ENCODE measurements around the gene CLDN19.
A peak's percentile ranks its signal among the peaks of the same experiment; 100 is the strongest.

Gene CLDN19, protein sequence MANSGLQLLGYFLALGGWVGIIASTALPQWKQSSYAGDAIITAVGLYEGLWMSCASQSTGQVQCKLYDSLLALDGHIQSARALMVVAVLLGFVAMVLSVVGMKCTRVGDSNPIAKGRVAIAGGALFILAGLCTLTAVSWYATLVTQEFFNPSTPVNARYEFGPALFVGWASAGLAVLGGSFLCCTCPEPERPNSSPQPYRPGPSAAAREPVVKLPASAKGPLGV

DNA sequence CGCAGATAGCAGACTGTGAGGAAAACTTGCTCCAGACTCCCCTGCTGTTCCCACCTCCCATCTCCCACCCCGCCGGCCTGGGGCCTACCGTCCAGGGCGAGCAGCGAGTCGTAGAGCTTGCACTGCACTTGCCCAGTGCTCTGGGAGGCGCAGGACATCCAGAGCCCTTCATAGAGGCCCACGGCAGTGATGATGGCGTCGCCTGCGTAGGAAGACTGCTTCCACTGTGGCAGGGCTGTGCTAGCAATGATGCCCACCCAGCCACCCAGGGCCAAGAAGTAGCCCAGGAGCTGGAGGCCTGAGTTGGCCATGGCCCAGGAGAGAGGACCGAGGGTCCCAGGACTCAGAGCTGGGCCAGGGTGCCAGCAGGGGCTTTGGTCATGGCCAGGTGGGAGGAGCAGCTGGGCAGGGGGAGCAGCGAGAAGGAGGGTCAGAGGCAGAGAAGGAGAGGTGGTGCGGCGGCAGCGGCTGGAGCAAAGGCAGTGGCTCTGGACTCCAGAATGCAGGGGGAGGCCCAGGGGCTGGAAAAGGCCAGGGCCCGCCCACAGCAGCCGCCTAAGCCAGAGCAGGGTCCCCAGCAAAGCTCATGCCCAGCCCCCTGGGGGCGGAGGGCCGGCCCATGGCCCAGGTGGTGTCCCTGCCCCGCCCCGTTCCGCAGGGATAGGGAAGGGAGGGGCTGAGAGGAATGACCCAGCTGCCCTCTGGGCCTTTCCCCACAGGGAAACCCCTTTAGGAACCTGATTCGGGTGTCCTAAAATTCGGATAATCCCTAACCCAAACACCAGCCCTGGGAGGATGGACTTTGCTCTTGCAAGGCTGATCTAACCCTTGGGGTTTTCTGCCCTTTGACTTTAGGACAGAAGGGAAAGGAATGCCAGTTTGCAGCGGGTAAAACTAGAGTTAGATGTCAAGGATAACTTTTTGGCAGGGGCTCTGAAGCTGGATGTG lies at the start of gene CLDN19:
TSS of gene CLDN19 (minus strand) at position 484 of the 948 bp plus-strand sequence. CDS start at position 311, 173 bp downstream.
- no peak for DNase-seq (ENCODE audit: low read depth in 2 of 2)

DNA sequence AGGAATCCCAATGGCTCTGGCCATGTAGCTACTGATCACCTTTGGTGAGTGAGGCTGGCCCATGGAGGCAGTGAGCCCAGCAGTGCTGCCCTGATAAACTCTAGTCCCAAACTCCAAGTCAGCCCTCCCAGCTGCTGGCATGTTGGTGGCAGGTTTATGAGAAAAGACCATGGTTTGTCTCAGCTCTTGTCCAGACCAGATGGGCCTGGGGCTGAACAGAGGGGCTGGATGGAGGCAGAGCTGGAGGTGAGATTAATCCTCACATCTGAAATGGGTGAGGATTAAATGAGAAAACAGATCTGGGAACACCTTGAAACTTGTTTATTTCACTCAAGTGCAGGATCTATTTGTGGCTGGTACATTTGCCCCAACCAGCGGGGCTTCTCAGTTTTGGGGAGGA lies 48.0 kb upstream of the CLDN19 start:
- DNase-seq (ENCODE audit: low read depth in 2 of 2) = no peak

DNA sequence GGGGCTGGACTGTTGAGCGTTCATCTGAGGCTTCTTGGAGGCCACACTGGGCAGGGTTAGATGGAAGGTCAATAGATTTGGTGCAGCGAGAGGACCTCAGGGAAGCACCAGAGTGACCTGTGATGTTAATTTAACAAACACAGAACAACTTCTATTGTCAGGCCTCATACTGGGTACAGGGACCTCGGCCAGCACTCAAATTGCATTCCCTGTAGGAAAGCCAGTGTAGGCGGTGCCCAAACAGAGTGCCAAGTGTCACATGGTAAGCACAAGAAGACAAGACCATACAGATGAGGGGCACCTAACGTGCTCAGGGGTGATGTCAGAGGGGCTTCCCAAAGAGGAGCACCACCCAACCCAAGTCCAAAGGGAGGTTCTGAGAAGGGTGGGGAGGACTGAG lies 46.1 kb upstream of the CLDN19 start:
- DNase-seq (ENCODE audit: low read depth in 2 of 2) = no peak

DNA sequence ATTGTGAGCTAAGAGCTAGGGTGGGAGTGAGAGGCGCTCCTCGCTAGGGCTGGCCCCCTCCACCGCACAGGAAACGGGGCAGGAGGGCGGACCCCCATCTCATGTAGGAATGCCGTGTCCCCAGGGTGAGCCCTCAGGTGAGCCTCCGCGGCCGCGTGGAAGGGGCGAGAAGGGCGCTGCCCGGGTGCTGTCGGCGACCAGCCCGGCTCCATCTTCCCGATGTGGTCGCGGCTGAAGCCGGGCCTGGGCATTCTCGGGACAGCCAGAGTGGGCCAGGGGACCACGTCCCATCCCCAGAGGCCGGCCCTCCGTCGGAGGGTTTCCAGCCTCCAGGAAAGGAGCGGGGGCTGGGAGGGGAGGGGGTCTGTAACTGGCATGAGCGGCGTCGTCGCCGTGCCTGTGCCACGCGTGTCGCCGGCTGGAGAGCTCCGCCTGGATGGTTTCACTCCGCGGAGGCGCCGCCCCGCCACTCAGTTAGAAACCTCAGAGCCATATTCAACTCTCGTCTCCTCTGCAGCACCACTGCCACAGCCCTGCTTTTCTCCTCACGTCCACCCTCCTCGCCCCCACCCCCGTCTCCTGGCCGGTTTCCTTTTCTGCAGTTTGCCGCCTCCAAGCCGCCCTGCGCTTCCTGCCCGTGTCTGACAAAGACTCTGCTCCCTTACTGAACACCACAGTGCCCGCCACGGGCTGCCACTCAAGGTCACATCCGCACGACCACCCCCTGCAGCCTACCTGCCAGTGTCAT lies 45.1 kb upstream of the CLDN19 start, which contains the start of gene TMEM269:
TSS of gene TMEM269 (plus strand) at position 46 of the 748 bp plus-strand sequence. CDS start 4,903 bp downstream, outside the sequence.
- peak; percentile 5 to 8 for DNase-seq (ENCODE audit: low read depth in 2 of 2)

DNA sequence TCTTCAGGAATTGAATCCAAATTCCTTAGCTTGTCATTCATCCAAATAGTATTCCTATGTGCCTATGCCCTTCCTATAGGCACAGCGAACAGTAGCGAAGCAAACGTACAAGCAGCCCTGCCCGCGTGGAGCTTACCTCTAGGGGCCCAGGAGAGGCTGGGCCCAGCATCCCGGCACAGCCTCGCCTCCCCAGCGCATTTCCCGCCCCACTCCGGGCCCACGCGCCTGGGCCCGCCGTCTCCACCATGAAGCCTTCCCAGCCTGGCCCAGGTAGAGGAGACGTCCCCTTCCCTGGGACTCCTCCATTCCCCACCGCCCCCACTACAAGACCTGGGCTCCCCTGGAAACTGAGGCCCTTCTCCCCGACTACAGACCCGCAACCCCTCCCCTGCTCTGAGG lies 44.5 kb upstream of the CLDN19 start:
- no peak for DNase-seq (ENCODE audit: low read depth in 2 of 2)

DNA sequence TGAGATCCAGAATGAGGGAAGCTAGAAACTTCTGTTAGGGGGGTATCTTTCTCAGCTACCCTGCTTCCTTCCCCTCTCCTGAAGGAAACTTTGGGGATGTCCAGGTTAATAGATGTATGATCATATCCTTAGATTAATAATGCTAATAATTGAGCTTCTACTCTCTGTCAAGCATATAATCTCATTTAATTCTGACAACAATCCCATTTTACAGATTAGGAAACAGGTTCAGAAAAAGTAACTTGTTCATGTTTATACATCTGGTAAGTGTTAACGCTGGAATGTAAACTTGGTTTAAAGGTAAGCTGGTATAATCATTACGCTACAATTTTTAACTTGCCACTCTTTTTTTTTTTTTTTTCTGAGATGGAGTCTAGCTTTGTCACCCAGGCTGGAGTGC lies 43.1 kb upstream of the CLDN19 start:
- DNase-seq (ENCODE audit: low read depth in 2 of 2) = no peak

DNA sequence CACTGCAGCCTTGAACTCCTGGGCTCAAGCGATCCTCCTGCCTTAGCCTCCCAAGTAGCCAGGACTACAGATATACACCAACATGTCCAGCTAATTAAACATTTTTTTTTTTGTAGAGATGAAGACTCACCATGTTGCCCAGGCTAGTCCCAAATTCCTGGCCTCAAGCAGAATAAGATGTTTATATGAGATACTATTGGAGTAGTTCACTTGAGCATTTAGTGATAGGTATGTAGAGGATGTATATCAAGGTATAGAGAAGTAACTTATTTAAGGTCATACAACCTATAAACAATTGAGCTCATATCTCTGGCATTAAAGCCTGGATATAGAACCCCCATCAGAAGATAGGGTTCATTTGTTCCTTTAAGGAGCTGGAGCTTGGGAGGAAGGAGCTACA lies 40.1 kb upstream of the CLDN19 start:
- DNase-seq (ENCODE audit: low read depth in 2 of 2) = no peak

DNA sequence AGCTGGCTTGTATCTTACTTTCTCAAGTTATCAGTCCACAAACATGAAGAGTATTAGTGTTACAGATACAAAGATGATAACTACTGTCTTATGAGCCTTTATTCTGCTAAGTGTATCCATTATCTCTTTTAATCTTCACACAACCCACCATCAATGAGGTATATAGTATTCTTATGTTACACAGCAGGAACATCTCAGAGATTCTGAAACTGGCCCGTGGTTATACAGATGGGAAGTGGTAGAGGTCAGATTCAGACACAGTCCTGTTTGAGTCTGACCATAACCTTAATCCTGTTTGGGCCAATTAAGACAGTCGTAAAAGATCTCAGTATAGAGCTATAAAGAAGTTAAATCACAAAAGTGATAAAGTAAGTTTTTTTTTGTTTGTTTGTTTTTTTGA lies 39.7 kb upstream of the CLDN19 start:
- no peak for DNase-seq (ENCODE audit: low read depth in 2 of 2)

DNA sequence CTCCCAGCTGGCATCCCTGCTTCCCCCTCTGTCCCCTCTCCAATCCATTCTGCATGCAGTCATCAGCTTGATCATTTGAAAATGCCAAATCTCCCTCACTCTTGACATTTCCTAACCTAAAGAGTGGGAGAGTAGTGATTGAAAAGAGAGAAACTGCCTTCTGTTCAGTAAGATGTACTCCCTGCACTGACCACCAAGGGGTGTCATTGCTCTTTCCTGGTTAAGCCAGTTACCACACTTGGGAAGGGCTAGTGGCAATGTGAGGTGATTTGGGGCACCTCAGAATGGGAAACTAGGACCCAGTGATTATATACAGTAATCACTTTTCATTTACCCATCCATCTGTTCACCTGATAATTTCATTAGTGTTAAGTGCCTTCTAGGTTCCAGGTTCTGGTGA lies 37.8 kb upstream of the CLDN19 start:
- DNase-seq (ENCODE audit: low read depth in 2 of 2) = no peak

DNA sequence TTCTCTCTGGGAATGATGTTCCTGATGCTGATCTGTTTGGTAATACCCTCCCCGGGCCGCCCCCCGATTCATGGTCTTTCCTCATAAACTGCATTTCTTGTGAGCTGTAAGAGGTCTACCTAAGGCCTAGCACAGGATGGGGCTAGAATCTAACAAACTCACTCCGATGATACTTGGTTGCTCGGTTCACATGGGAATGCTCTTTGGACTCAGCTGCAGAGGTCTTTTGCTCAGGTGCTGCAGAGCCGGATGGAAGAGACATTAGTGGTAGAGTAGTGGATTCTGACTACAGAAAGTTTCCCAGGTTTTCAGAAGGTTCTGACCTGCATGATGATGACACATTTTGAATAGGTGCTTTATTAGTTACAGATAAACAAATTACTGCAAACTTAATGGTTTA lies 36.5 kb upstream of the CLDN19 start:
- DNase-seq (ENCODE audit: low read depth in 2 of 2) = no peak

DNA sequence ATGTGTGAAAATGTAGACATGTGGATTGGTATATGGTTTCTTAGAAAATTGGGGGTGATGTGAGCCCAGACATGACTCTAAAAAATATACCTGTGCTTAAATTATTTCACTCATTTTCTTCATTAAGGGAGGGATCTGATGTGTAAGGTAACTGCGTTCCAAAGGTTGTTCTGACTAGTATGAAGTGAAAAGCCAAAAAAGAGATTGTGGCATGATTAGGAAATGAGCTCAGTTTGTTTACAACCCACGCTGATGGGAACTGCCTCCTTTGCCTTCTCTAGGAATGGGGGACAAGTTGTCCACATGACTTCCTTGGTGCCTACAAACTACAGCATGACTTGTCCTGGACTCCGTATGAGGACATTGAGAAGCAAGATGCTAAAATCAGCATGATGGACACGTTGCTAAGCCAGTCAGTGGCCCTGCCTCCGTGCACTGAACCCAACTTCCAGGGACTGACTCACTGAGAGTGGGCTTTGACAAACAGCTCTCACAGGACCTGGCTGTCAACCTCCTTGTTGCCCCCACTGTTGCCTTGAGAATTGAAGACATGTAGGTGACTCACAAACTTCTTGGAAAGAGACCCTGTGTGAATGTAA lies 35.0 kb upstream of the CLDN19 start:
- no peak for DNase-seq (ENCODE audit: low read depth in 2 of 2)

DNA sequence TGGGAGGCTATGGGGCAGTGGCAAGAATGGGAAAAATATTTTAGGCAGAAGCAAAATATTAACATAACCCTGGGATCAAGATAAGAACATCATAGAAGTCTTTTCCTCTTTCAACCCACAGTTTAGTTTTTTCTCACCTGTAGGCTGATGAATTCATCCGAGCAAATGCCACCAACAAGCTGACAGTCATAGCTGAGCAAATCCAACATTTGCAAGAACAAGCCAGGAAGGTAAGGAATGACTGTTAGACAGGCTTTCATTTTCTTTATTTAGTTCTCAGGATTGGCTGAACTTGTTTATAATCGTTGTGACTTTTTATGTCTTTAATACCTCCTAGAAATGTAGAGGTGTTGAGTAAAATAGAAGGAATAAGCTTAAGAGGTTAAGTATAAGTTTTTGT lies 33.4 kb upstream of the CLDN19 start:
- DNase-seq (ENCODE audit: low read depth in 2 of 2) = no peak

DNA sequence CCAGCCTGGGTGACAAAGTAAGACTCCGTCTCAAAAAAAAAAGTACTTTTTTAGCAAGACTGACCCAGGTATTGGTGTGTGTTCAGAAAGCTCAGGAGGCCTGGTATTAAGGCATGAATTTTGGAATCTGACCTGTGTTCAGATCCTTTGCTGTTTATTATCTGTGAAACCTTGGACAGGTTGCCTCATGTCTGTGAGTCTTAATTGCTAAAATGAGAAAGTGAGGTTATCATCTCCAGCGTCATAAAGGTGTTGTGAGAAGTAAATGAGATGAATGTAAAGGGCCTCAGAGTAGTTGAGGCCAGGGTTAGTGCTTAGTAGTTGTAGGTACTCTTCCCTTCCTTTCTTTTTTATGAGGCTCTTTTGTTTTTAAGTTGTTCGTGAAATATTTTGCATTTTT lies 29.8 kb upstream of the CLDN19 start:
- DNase-seq (ENCODE audit: low read depth in 2 of 2) = no peak

DNA sequence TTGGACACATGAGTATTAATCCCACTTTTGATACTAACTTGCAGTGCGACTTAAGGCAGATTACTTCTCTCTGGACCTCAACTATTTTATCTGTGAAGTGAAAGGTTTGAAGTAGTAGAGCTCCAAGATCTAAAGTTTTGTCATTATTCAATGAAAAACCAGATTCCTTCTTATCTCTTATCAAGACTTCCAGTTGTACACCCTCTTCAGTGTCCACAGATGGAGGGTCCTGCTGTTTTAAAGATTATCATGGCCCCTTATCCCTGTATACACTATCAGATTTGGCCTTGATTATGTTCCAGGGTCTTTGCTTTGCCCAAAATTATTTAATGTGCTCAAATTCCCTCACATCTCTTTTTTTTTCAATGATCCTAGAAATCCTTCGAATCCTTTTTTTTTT lies 28.1 kb upstream of the CLDN19 start:
- DNase-seq (ENCODE audit: low read depth in 2 of 2) = no peak

DNA sequence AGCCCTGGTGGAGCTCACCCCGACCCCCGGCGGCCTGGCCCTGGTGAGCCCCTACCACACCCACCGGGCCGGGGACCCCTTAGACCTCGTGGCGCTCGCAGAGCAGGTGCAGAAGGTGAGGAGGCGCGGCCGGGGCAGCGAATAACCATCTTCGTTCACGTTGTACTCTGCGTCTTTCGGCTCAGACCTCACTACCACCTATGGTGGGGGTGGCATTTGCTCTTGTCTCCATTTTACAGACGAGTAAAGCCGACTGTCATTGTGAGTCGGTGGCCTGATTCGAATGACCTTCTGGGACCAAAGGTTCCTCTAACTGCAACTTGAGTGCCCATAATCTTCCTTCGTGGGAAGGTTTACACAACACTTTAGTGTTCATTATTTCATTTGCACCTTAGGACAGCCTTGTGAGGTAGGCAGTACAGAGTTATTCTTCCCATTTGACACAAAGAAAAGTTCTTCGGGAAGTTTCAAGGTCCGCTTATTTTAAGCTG lies 27.5 kb upstream of the CLDN19 start:
- no peak for DNase-seq (ENCODE audit: low read depth in 2 of 2)

DNA sequence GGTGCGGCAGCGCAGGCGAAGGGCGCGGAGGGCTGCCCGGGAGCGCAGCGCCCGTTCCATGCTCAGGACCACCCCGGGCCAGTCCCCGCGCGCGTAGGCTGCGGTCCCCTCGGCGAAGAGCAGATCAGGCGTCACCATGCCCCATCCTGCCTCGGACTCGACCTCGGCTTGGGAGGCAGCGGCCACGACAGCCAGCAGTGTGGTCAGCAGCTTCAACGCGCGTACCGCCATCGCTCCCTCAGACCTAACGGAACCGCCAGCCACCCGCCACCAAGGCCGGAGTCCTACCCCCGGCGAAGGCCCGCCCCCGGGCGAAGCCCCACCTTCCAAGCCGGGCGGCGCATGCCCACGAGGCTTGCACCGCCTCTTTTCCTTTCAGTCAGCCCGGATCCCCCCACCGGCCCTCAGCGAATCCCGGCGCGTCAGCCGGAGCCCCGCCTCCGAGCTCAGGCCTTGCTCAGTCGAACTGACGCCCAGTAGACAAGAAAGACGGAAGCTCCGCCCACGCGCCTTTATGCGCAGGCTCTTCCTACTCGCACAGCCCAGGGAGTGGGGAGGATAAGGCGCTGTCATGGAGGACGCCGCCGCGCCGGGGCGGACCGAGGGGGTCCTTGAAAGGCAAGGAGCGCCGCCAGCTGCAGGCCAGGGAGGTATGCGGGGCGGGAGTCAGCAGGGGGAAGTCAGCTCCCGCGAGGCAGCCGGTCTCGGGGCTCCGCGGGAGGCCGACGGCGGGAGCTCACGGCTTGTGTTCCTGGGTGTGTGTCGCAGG lies 26.9 kb upstream of the CLDN19 start, which contains the start of the genes C1orf50 and P3H1:
TSS of gene C1orf50 (plus strand) at position 509 of the 769 bp plus-strand sequence. CDS start at position 572, 63 bp downstream.
TSS of gene P3H1 (minus strand) at position 288 of the 769 bp plus-strand sequence. CDS start at position 231, 57 bp downstream.
- peak; percentile 100 for DNase-seq (ENCODE audit: low read depth in 2 of 2)

DNA sequence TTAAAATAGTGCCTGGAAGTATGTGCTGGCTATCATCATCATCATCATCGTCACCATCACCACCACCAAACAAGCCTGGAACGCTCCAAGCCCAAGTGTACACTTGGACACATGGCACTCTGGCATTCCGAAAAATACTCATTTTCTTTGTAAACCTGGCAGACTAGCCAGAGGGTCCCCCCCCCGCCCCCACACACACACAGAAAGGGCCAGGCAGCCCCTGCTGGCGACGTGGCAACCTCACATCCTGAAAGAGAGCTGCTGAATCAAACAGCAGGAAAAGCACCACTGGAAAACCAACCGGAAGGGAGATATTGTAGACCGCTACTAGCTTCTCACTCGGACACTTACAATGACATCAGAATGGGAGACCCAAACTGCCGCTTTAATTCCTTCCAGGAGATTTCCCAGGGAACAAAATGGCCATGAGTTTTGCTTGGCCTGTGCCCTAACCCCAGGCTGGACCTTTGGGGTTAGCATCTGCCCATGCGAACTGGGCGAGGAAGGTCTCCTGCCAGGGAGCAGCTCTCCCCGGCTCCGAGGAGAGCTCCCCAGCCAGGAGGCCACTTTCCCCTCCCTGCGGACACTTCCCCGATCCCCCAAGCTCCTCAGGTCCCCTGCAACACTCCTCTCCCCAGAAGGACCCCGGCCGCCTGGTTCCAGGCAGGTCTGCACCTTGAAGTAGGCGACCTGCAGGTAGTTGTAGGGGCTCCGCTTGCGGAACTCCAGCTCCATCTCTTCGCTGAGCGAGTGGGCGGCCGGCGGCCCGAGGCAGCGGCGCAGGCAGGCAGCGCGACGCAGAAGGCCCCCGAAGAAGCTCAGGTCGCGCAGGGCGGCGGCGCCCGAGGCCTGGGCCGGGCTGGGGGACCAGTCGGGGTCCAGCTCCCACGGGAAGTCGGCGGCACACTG lies 26.1 kb upstream of the CLDN19 start:
- DNase-seq (ENCODE audit: low read depth in 2 of 2) = peak; percentile 10 to 37

DNA sequence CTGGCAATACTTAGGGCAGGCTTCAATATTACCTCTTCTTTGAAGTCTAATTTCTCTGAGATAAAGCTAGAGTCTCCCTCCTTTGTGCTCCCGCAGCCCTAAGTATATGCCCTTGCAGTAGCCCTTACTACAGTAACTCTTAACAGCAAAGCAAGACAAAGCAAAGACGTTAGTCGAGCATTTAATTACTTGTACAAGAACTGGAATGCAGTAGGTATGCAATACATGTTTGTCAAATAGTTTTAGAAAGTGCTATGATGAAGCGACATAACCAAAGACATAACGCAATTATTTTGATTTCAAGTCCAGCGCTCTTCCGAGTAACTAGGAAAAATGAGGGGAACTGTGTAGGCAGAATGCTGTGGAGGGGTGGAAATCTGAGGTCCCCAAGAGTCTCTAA lies 25.2 kb upstream of the CLDN19 start:
- no peak for DNase-seq (ENCODE audit: low read depth in 2 of 2)

DNA sequence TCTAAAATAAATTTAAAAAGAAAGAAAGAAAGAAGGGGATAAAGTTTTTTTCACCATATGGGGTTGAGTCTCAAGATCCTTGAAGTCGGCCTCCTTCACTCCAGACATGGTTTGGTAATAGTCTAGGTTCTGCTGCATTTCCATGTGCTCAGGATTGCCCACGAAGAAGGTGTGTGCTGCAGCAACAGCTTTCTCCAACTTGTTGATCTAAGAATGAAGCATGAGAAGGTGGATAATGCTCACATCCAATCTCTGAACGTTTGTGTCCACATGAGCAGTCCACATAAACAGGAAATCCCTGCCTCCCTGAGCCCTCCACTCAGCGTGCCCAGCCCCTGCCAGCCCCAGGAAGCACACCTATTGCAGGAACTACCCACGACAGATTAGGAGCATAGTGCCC lies 22.2 kb upstream of the CLDN19 start:
- DNase-seq (ENCODE audit: low read depth in 2 of 2) = no peak

DNA sequence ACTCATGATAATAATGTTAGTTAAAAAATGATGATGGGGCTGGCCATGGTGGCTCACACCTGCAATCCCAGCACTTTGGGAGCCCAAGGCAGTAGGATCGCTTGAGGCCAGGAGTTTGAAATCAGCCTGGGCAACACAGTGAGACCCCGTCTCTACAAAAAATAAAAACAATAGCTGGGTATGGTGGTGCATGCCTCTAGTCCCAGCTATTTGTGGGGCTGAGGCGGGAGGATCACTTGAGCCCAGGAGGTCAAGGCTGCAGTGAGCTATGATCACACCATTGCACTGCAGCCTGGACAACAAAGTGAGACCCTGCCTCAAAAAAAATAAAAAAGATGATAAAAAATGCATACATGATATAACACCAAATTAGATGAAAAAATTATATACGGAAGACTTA lies 21.5 kb upstream of the CLDN19 start:
- DNase-seq (ENCODE audit: low read depth in 2 of 2) = no peak

Data from stimulated activated CD8-positive, alpha-beta memory T cell treated with anti-CD3 and anti-CD28 coated beads, Interleukin-15, amount 100 ng/mL, for 4 hours (primary cell).